ENCODE results near the gene CSNK2B. TPM values are rescaled to one million over a fixed set of nuclear protein-coding genes. Genes with fewer than 3 reads are reported as not detected.

Gene CSNK2B
- total and polyA plus RNA-seq, 10 of the 15 experiments (the other 5 are each of a cell fraction or from before 2014, with no cell fraction given) = 56.3 to 405 (median 286) TPM

GRCh38 chr6:31629014-31629413 is 36.9 kb upstream of the CSNK2B start:
- Histone ChIP-seq H3K4me2 (ENCODE audit: control insufficient read depth, insufficient read depth) (no peak overlapping the region), H3K4me3 (no peak overlapping the region), H3K4me1 (ENCODE audit: control insufficient read depth, insufficient read depth, low read length) (no peaks in the 10 kb centered on the region), H3K36me3 (ENCODE audit: control insufficient read depth in 2 of 2, insufficient read depth in 2 of 2, low read length in 1 of 2) (peaks cover 51 to 69% of the 10 kb centered on the region in 2 experiments), H2AFZ (ENCODE audit: control insufficient read depth, low read depth, low read length) (no peak overlapping the region), H3K27me3 (replicated peaks in 1 of 2; ENCODE audit: control insufficient read depth in 2 of 2, insufficient read depth in 2 of 2, low read length in 1 of 2) (no peaks in the 10 kb centered on the region), H3K9me3 (replicated peaks; ENCODE audit: control insufficient read depth, insufficient read depth, low read length) (no peaks in the 10 kb centered on the region), H3K9ac (ENCODE audit: control insufficient read depth, insufficient read depth, low read length) (no peak overlapping the region), H3K79me2 (ENCODE audit: control insufficient read depth, insufficient read depth, low read length) (peaks cover 5% of the 10 kb centered on the region), H3K27ac (ENCODE audit: control insufficient read depth, insufficient read depth) (no peak overlapping the region), H4K20me1 (ENCODE audit: control insufficient read depth, insufficient read depth) (no peaks in the 10 kb centered on the region)
- SMC1A ChIA-PET (ENCODE audit: uncharacterized antibody, unreplicated experiment) = interaction anchor here (1.2 kb wide), 1 partner anchor 11 kb away, joined by 4 read pairs; no protein-coding TSS in a partner anchor
- no TSS peak for BruUV-seq (replicated peaks)
- CTCF ChIA-PET = interaction anchor here (0.8 to 1.0 kb wide), 2 partner anchors 23 to 30 kb away, joined by 3 read pairs; no protein-coding TSS in a partner anchor
- RAD21 ChIA-PET (ENCODE audit: unreplicated experiment) = no interaction called here
- TF ChIP-seq SMAD1 (IDR thresholded peaks at IDR 0.05; ENCODE audit: low read depth, partially characterized antibody) (no peak), EP300 (IDR thresholded peaks at IDR 0.05; ENCODE audit: borderline replicate concordance in 1 of 2, control insufficient read depth in 1 of 2, low read depth in 2 of 2, low read length in 2 of 2) (no peak), NR2C1 (IDR thresholded peaks at IDR 0.05) (no peak), EED (IDR thresholded peaks at IDR 0.05; ENCODE audit: low read depth) (no peak), PML (IDR thresholded peaks at IDR 0.05; ENCODE audit: low read length) (no peak), FOS (IDR thresholded peaks at IDR 0.05; ENCODE audit: borderline replicate concordance, extremely low read depth, insufficient read length) (no peak), CHD2 (IDR thresholded peaks at IDR 0.05; ENCODE audit: borderline replicate concordance, low read depth, low read length) (no peak), CHD1 (IDR thresholded peaks at IDR 0.05; ENCODE audit: low read depth, low read length) (no peak), EGR1 (IDR thresholded peaks at IDR 0.05; ENCODE audit: borderline replicate concordance in 1 of 2, low read depth in 2 of 2, low read length in 2 of 2) (no peak), SMARCA5 (IDR thresholded peaks at IDR 0.05) (no peak), SRF (IDR thresholded peaks at IDR 0.05; ENCODE audit: low read depth in 2 of 2, low read length in 2 of 2) (no peak), CBX3 (IDR thresholded peaks at IDR 0.05; ENCODE audit: borderline replicate concordance, low read depth) (no peak), BCL11A (IDR thresholded peaks at IDR 0.05; ENCODE audit: low read depth, low read length) (no peak), ZZZ3 (IDR thresholded peaks at IDR 0.05; ENCODE audit: control insufficient read depth, insufficient read length, low read depth) (no peak), YY1 (IDR thresholded peaks at IDR 0.05; ENCODE audit: low read depth, low read length) (no peak), HDAC6 (IDR thresholded peaks at IDR 0.05; ENCODE audit: unreplicated experiment) (no peak), HSF1 (IDR thresholded peaks at IDR 0.05; ENCODE audit: low read depth, low read length) (no peak), TARDBP (IDR thresholded peaks at IDR 0.05; ENCODE audit: borderline replicate concordance) (no peak)
- TF ChIP-seq, protein P1, sequence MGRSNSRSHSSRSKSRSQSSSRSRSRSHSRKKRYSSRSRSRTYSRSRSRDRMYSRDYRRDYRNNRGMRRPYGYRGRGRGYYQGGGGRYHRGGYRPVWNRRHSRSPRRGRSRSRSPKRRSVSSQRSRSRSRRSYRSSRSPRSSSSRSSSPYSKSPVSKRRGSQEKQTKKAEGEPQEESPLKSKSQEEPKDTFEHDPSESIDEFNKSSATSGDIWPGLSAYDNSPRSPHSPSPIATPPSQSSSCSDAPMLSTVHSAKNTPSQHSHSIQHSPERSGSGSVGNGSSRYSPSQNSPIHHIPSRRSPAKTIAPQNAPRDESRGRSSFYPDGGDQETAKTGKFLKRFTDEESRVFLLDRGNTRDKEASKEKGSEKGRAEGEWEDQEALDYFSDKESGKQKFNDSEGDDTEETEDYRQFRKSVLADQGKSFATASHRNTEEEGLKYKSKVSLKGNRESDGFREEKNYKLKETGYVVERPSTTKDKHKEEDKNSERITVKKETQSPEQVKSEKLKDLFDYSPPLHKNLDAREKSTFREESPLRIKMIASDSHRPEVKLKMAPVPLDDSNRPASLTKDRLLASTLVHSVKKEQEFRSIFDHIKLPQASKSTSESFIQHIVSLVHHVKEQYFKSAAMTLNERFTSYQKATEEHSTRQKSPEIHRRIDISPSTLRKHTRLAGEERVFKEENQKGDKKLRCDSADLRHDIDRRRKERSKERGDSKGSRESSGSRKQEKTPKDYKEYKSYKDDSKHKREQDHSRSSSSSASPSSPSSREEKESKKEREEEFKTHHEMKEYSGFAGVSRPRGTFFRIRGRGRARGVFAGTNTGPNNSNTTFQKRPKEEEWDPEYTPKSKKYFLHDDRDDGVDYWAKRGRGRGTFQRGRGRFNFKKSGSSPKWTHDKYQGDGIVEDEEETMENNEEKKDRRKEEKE (IDR thresholded peaks at IDR 0.05) = no peak
- in situ Hi-C loops (cut with MboI) (no loop called here), intact Hi-C loops (cut with micrococcal nuclease; ENCODE audit: unreplicated experiment) (no loop called here)
- 84% methylated on average over 7 of the region's 7 CpGs for WGBS (ENCODE audit: insufficient coverage, insufficient replicate concordance, low lambda C conversion rate, missing lambda C conversion rate)
- DNase-seq (ENCODE audit: low read depth, low spot score) (no peak), FAIRE-seq (no peak), ATAC-seq (no peak)
- POLR2A ChIA-PET = interaction anchor here (0.5 to 1.5 kb wide), 2 partner anchors 10 to 28 kb away, joined by 3 read pairs; no protein-coding TSS in a partner anchor
